ENCODE measurements around the gene LTV1. TPM values are rescaled to one million over a fixed set of nuclear protein-coding genes. Genes with fewer than 3 reads are reported as not detected.

The LTV1 gene
- total RNA-seq, 1 experiment from 2014 or later: 46.8 TPM

- no TSS peak for BruUV-seq (replicated peaks)
- Histone ChIP-seq H3K9me3 (ENCODE audit: control insufficient read depth, insufficient read depth, low read depth, low read length) (no peaks in the 10 kb centered on the region), H3K4me3 (ENCODE audit: low read depth in 2 of 2, low read length in 2 of 2) (no peak overlapping the region), H3K4me1 (ENCODE audit: control insufficient read depth, insufficient read depth, low read length) (no peaks in the 10 kb centered on the region), H3K27me3 (ENCODE audit: control insufficient read depth, insufficient read depth, low read length) (no peaks in the 10 kb centered on the region), H3K36me3 (ENCODE audit: control insufficient read depth, insufficient read depth, low read length) (no peaks in the 10 kb centered on the region), H3K27ac (ENCODE audit: low read length) (no peak overlapping the region)
- DNase-seq (ENCODE audit: low read depth, low spot score): no peak
- no peak for TF ChIP-seq SIN3A (IDR thresholded peaks at IDR 0.05; ENCODE audit: borderline replicate concordance, insufficient read depth, low read depth, low read length)
- POLR2A ChIA-PET: interaction anchor here (0.6 kb wide), 1 partner anchor 15 kb away, joined by 3 read pairs; no protein-coding TSS in a partner anchor
- ATAC-seq: no peak
- intact Hi-C loops (cut with micrococcal nuclease; ENCODE audit: unreplicated experiment): no loop called here
- CTCF ChIA-PET: no interaction called here
- in situ Hi-C loops (cut with HindIII; ENCODE audit: low pct_unique_long_range_greater_than_20kb, low sequenced_read_pairs): no loop called here
These were observed 59.7 kb downstream of the LTV1 start for GRCh38 chr6:143902827-143903226.

- no peak for ATAC-seq
- no TSS peak for BruUV-seq (replicated peaks)
- no peaks in the 10 kb centered on the region for H3K36me3 ChIP-seq (ENCODE audit: control insufficient read depth, insufficient read depth, low read length)
- DNase-seq (ENCODE audit: low read depth, low spot score): no peak
- H3K4me1 ChIP-seq (ENCODE audit: control insufficient read depth, insufficient read depth, low read length): no peaks in the 10 kb centered on the region
- H3K27ac ChIP-seq (ENCODE audit: low read length): no peak overlapping the region
- intact Hi-C loops (cut with micrococcal nuclease; ENCODE audit: unreplicated experiment): no loop called here
- TF ChIP-seq POLR2AphosphoS5 (IDR thresholded peaks at IDR 0.05; ENCODE audit: low read depth, low read length): no peak
- TF ChIP-seq REST (IDR thresholded peaks at IDR 0.05; ENCODE audit: insufficient read depth in 1 of 2, low read depth in 2 of 2, low read length in 1 of 2): no peak
- no peak for TF ChIP-seq CTCF (IDR thresholded peaks at IDR 0.05)
- TF ChIP-seq SIN3A (IDR thresholded peaks at IDR 0.05; ENCODE audit: borderline replicate concordance, insufficient read depth, low read depth, low read length): no peak
- no peak for TF ChIP-seq TCF7L2 (IDR thresholded peaks at IDR 0.05; ENCODE audit: low read depth, low read length)
- CTCF ChIA-PET: no interaction called here
- no peaks in the 10 kb centered on the region for H3K9me3 ChIP-seq (ENCODE audit: control insufficient read depth, insufficient read depth, low read depth, low read length)
- in situ Hi-C loops (cut with HindIII; ENCODE audit: low pct_unique_long_range_greater_than_20kb, low sequenced_read_pairs): no loop called here
- H3K27me3 ChIP-seq (ENCODE audit: control insufficient read depth, insufficient read depth, low read length): no peaks in the 10 kb centered on the region
- no peak overlapping the region for H3K4me3 ChIP-seq (ENCODE audit: low read depth in 2 of 2, low read length in 2 of 2)
- POLR2A ChIA-PET: no interaction called here
These were observed 67.9 kb downstream of the LTV1 start for GRCh38 chr6:143911028-143911427.

GRCh38 chr6:143912671-143913070, 69.5 kb downstream of the LTV1 start:
- DNase-seq (ENCODE audit: low read depth, low spot score) (no peak), ATAC-seq (no peak)
- no peak overlapping the region for H3K4me3 ChIP-seq (ENCODE audit: low read depth in 2 of 2, low read length in 2 of 2)
- intact Hi-C loops (cut with micrococcal nuclease; ENCODE audit: unreplicated experiment): no loop called here
- no peaks in the 10 kb centered on the region for H3K36me3 ChIP-seq (ENCODE audit: control insufficient read depth, insufficient read depth, low read length)
- H3K9me3 ChIP-seq (ENCODE audit: control insufficient read depth, insufficient read depth, low read depth, low read length): no peaks in the 10 kb centered on the region
- no peaks in the 10 kb centered on the region for H3K27me3 ChIP-seq (ENCODE audit: control insufficient read depth, insufficient read depth, low read length)
- in situ Hi-C loops (cut with HindIII; ENCODE audit: low pct_unique_long_range_greater_than_20kb, low sequenced_read_pairs): no loop called here
- no peaks in the 10 kb centered on the region for H3K4me1 ChIP-seq (ENCODE audit: control insufficient read depth, insufficient read depth, low read length)
- H3K27ac ChIP-seq (ENCODE audit: low read length): no peak overlapping the region
- TF ChIP-seq CTCF (IDR thresholded peaks at IDR 0.05) (no peak), POLR2AphosphoS5 (IDR thresholded peaks at IDR 0.05; ENCODE audit: low read depth, low read length) (no peak), SIN3A (IDR thresholded peaks at IDR 0.05; ENCODE audit: borderline replicate concordance, insufficient read depth, low read depth, low read length) (no peak), TCF7L2 (IDR thresholded peaks at IDR 0.05; ENCODE audit: low read depth, low read length) (no peak), REST (IDR thresholded peaks at IDR 0.05; ENCODE audit: insufficient read depth in 1 of 2, low read depth in 2 of 2, low read length in 1 of 2) (no peak)
- ChIA-PET CTCF (no interaction called here), POLR2A (interaction anchor here (0.6 kb wide), 1 partner anchor 11 kb away, joined by 3 read pairs; no protein-coding TSS in a partner anchor)
- BruUV-seq (replicated peaks): no TSS peak
